Measurements from ENCODE around the gene GEMIN5.
"Not testable (repeated sequence)": the region's sequence is repeated elsewhere in the genome, so short reads cannot be mapped to it uniquely, and the experiment has no call there.

Gene GEMIN5

GRCh38 chr5:154940375-154940771 is 2.4 kb upstream of the GEMIN5 start:
- DNase-seq = no peak

- not testable (repeated sequence) for DNase-seq
Measured at GRCh38 chr5:154939387-154939786, 1.4 kb upstream of the GEMIN5 start.

GRCh38 chr5:154937186-154937717 is 759 bp downstream of the GEMIN5 start:
- peak in 1 of 2 experiments; percentile 27 for DNase-seq

- no peak for DNase-seq
Measured at GRCh38 chr5:154934881-154935280, 3.1 kb downstream of the GEMIN5 start.

GRCh38 chr5:154933537-154933936 is 4.5 kb downstream of the GEMIN5 start:
- DNase-seq = no peak

GRCh38 chr5:154923441-154924430 is 14.3 kb downstream of the GEMIN5 start:
- DNase-seq = no peak

- no peak for DNase-seq
Measured at GRCh38 chr5:154917757-154918156, 20.3 kb downstream of the GEMIN5 start.

GRCh38 chr5:154916874-154917273 is 21.1 kb downstream of the GEMIN5 start:
- no peak for DNase-seq

GRCh38 chr5:154905601-154906000 is 32.4 kb downstream of the GEMIN5 start:
- not testable (repeated sequence) for DNase-seq

- DNase-seq = no peak
Measured at GRCh38 chr5:154901913-154902312, 36.1 kb downstream of the GEMIN5 start.

GRCh38 chr5:154901276-154901675 is 36.7 kb downstream of the GEMIN5 start:
- no peak for DNase-seq

GRCh38 chr5:154900066-154900465 is 37.9 kb downstream of the GEMIN5 start:
- no peak for DNase-seq

GRCh38 chr5:154899151-154899816 is 38.7 kb downstream of the GEMIN5 start:
- DNase-seq = no peak

- DNase-seq = no peak
Measured at GRCh38 chr5:154898210-154898609, 39.8 kb downstream of the GEMIN5 start.

GRCh38 chr5:154896562-154897165 is 41.3 kb downstream of the GEMIN5 start:
- DNase-seq = no peak

GRCh38 chr5:154895606-154896561 is 42.1 kb downstream of the GEMIN5 start:
- no peak for DNase-seq

GRCh38 chr5:154893381-154893780 is 44.6 kb downstream of the GEMIN5 start:
- no peak for DNase-seq

GRCh38 chr5:154892369-154892771 is 45.6 kb downstream of the GEMIN5 start:
- no peak for DNase-seq

GRCh38 chr5:154885439-154885838 is 52.6 kb downstream of the GEMIN5 start:
- DNase-seq = no peak

GRCh38 chr5:154884424-154884823 is 53.6 kb downstream of the GEMIN5 start:
- no peak for DNase-seq

GRCh38 chr5:154881986-154882385 is 56.0 kb downstream of the GEMIN5 start:
- DNase-seq = no peak

Measured in SW 1271 (cell line).